Transverse colon (tissue), 4 donors: ENCODE data around the gene FLG. TPM values are rescaled to one million over a fixed set of nuclear protein-coding genes. Genes with fewer than 3 reads are reported as not detected.

Experiments used
- DNase-seq: peaks from one replicate; pipeline ENCODE4 v3.0.0-alpha.2; 2019
- H3K27ac ChIP-seq, 4 donors: fragments of 200-600 bp; sonication (generic); 2 replicates each; pipeline ENCODE4 v1.5.1; 2016 to 2018; ENCODE audit warnings: inconsistent platforms in 4 of 4
- H3K27me3 ChIP-seq: fragments of 200-600 bp; sonication (generic); 2 replicates; pipeline ENCODE4 v1.5.1; 2017; ENCODE audit warnings: inconsistent platforms
- H3K36me3 ChIP-seq, 4 donors: fragments of 200-600 bp; sonication (generic); 2 replicates each; pipeline ENCODE4 v1.5.1; 2017 to 2019; ENCODE audit warnings: inconsistent platforms in 4 of 4
- H3K4me1 ChIP-seq, 4 donors: fragments of 200-600 bp; sonication (generic); 2 replicates each; pipeline ENCODE4 v1.5.1; 2017 to 2020; ENCODE audit warnings: inconsistent platforms in 4 of 4
- H3K4me3 ChIP-seq, 4 donors: fragments of 200-600 bp; sonication (generic); 1 replicate in 1 of 4; 2 replicates in 3 of 4; pipeline versions ENCODE4 v1.5.1 to v1.6.1; 2017 to 2019; ENCODE audit warnings: inconsistent platforms in 4 of 4
- H3K9me3 ChIP-seq, 2 donors: fragments of 200-600 bp; sonication (generic); 2 replicates each; pipeline ENCODE4 v1.5.1; 2017 to 2019; ENCODE audit warnings: inconsistent platforms in 2 of 2
- EP300 ChIP-seq: sonication (generic); formaldehyde crosslinking; IDR thresholded peaks from one replicate; pipeline ENCODE4 v1.6.1; 2017; ENCODE audit warnings: antibody characterized with exemption, low read depth
- POLR2A ChIP-seq: fragments of 450-650 bp; IDR thresholded peaks from one replicate; pipeline ENCODE4 v1.6.1; 2016; ENCODE audit warnings: antibody characterized with exemption, mild to moderate bottlenecking, moderate library complexity
- POLR2AphosphoS5 ChIP-seq, 3 donors: sonication (generic); formaldehyde crosslinking; IDR thresholded peaks; one replicate each; pipeline ENCODE4 v1.6.1; 2016; ENCODE audit warnings: antibody characterized with exemption in 3 of 3
- WGBS, 2 donors: methylation state at CpG; one replicate each; pipeline ENCODE4 v1.1.5; 2018; ENCODE audit warnings: low coverage in 1 of 2; 5-methylcytosine and 5-hydroxymethylcytosine counted together
- in situ Hi-C, 4 donors: fragments of 200-750 bp; cut with MboI; loops; one replicate each; pipeline versions ENCODE4 v1.15.0 to v1.15.1; 2017; ENCODE audit warnings: low sequenced_read_pairs in 3 of 4, low pct_ligation_motif_present in 1 of 4, low pct_unique_long_range_greater_than_20kb in 1 of 4
- intact Hi-C: fragments of 100-400 bp; cut with DNase I; formaldehyde crosslinking; loops from one replicate; pipeline ENCODE4 v1.15.1; 2023; ENCODE audit warnings: low total_unique reads
- total RNA-seq, 4 donors: library from RNA; depleted of rRNA; stranded (reverse); fragments of >200 nt; gene quantifications; one replicate each; pipeline ENCODE4 v1.1.0, GENCODE V29; 2016
- TF ChIP-seq, protein P1 (sequence below), 5 experiments: fragments of 200-600 bp in 3 of 5; fragments of 450-650 bp in 2 of 5; sonication (generic) in 3 of 5; IDR thresholded peaks; 1 replicate in 2 of 5; 2 replicates in 3 of 5; pipeline ENCODE4 v1.5.1; 2016 to 2017; ENCODE audit warnings: antibody characterized with exemption in 5 of 5, inconsistent platforms in 3 of 5, mild to moderate bottlenecking in 2 of 5, moderate library complexity in 1 of 5

FLG gene
- total RNA-seq: not detected

GRCh38 chr1:152325111-152325510 lies at the start of gene FLG:
Gene FLG, minus strand, starts transcription at chr1:152325239. Its CDS starts 9,783 bp downstream, at chr1:152315456.
- Histone ChIP-seq H3K4me3 (no peak within 1 kb of the TSS), H3K4me1 (no peaks in the 10 kb centered on the region), H3K27me3 (no peaks in the 10 kb centered on the region), H3K36me3 (no peaks in the 10 kb centered on the region), H3K27ac (no peak within 1 kb of the TSS), H3K9me3 (no peaks in the 10 kb centered on the region)
- DNase-seq: no peak
- WGBS, 2 donors: 43 to 63% methylated on average over 1 of the region's 1 CpG
- in situ Hi-C loops (no loop called here), intact Hi-C loops (no loop called here)
- TF ChIP-seq, protein P1, sequence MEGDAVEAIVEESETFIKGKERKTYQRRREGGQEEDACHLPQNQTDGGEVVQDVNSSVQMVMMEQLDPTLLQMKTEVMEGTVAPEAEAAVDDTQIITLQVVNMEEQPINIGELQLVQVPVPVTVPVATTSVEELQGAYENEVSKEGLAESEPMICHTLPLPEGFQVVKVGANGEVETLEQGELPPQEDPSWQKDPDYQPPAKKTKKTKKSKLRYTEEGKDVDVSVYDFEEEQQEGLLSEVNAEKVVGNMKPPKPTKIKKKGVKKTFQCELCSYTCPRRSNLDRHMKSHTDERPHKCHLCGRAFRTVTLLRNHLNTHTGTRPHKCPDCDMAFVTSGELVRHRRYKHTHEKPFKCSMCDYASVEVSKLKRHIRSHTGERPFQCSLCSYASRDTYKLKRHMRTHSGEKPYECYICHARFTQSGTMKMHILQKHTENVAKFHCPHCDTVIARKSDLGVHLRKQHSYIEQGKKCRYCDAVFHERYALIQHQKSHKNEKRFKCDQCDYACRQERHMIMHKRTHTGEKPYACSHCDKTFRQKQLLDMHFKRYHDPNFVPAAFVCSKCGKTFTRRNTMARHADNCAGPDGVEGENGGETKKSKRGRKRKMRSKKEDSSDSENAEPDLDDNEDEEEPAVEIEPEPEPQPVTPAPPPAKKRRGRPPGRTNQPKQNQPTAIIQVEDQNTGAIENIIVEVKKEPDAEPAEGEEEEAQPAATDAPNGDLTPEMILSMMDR (IDR thresholded peaks at IDR 0.05): no peak
- no peak for TF ChIP-seq POLR2A
- no peak for TF ChIP-seq EP300

DNA sequence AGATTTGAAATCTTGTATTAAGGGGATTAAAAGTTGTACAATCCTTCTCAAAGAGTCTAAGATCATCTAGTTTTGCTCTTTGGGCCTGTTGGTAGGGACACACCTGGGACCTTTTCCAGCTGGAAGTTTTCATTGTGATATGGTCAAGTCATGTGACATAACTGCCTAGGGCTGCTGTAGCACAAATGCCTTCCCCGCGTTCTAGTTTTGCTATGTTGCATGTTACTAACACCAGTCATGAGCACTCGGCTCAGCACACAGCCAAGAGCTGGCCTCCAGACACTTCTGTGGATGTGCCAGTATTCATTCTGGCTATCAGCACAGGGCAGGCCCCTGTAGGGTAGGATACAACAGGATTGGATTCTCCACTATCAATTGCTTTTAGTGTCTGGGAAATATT lies 49.4 kb upstream of the FLG start:
- Histone ChIP-seq H3K4me3 (no peak overlapping the region), H3K4me1 (no peaks in the 10 kb centered on the region), H3K27ac (no peak overlapping the region), H3K36me3 (no peaks in the 10 kb centered on the region), H3K27me3 (no peaks in the 10 kb centered on the region), H3K9me3 (no peaks in the 10 kb centered on the region)
- no peak for TF ChIP-seq EP300
- 86% methylated on average over 3 of the region's 3 CpGs; no CpG with 5 or more reads in 1 of the 2 donors for WGBS, 2 donors
- intact Hi-C loops: no loop called here
- DNase-seq: no peak
- in situ Hi-C loops: no loop called here

DNA sequence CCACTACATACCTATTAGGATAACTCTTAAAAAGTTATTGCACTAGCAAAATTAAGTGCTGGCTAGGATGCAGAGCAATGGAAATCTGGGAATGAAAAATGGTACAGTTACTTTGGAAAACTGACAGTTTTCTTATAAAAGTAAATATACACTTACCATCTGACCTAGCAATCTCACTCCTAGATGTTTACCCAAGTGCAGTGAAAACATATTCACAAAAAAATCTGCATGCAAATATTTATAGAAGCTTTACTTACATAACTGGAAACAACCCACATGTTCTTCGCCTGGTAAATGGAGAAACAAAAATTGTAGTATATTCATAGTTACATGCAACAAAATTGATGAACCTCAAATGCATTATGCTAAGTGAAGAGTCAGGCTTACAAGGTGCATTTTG lies 47.6 kb upstream of the FLG start:
- H3K27me3 ChIP-seq: no peaks in the 10 kb centered on the region
- no peaks in the 10 kb centered on the region for H3K9me3 ChIP-seq
- DNase-seq: no peak
- intact Hi-C loops: no loop called here
- H3K27ac ChIP-seq: no peak overlapping the region
- no peaks in the 10 kb centered on the region for H3K4me1 ChIP-seq
- in situ Hi-C loops: no loop called here
- TF ChIP-seq POLR2AphosphoS5 (IDR thresholded peaks at IDR 0.05) (no peak), EP300 (no peak), POLR2A (no peak)
- TF ChIP-seq, protein P1 (IDR thresholded peaks at IDR 0.05): no peak
- no peak overlapping the region for H3K4me3 ChIP-seq
- 41 to 57% methylated on average over 1 of the region's 1 CpG for WGBS, 2 donors
- H3K36me3 ChIP-seq: no peaks in the 10 kb centered on the region

- DNase-seq: no peak
- no peaks in the 10 kb centered on the region for H3K4me1 ChIP-seq
- intact Hi-C loops: no loop called here
- in situ Hi-C loops: no loop called here
- no peaks in the 10 kb centered on the region for H3K9me3 ChIP-seq
- no peak overlapping the region for H3K27ac ChIP-seq
- TF ChIP-seq EP300 (no peak), POLR2AphosphoS5 (IDR thresholded peaks at IDR 0.05) (no peak), POLR2A (no peak)
- TF ChIP-seq, protein P1 (IDR thresholded peaks at IDR 0.05): no peak
- H3K27me3 ChIP-seq: no peaks in the 10 kb centered on the region
- no peak overlapping the region for H3K4me3 ChIP-seq
- 0 to 50% methylated on average over 1 of the region's 1 CpG for WGBS, 2 donors
- no peaks in the 10 kb centered on the region for H3K36me3 ChIP-seq
These were observed 42.4 kb upstream of the FLG start for GRCh38 chr1:152367436-152367835.

- Histone ChIP-seq H3K4me1 (no peaks in the 10 kb centered on the region), H3K27ac (no peak within 1 kb of the TSS), H3K36me3 (no peaks in the 10 kb centered on the region), H3K4me3 (no peak within 1 kb of the TSS), H3K27me3 (no peaks in the 10 kb centered on the region), H3K9me3 (no peaks in the 10 kb centered on the region)
- no peak for TF ChIP-seq POLR2A
- TF ChIP-seq, protein P1 (IDR thresholded peaks at IDR 0.05): no peak
- TF ChIP-seq EP300: no peak
- no peak for TF ChIP-seq POLR2AphosphoS5 (IDR thresholded peaks at IDR 0.05)
- WGBS, 2 donors: 53 to 65% methylated on average over 2 of the region's 2 CpGs
- DNase-seq: no peak
- in situ Hi-C loops: no loop called here
- intact Hi-C loops: no loop called here
These were observed 34.9 kb upstream of the FLG start, which contains the start of gene FLG2 for GRCh38 chr1:152359906-152360305. Gene FLG2, minus strand, starts transcription at chr1:152360006. Its CDS starts 1,122 bp downstream, at chr1:152358884.
